IPS-20b (cell line): ENCODE results near the gene FZD1.
"Not testable (repeated sequence)": the region's sequence is repeated elsewhere in the genome, so short reads cannot be mapped to it uniquely, and the experiment has no call there.

Experiments
- H3K27ac ChIP-seq: one replicate; pipeline ENCODE4 v1.5.1; 2013; ENCODE audit warnings: low read length
- H3K27me3 ChIP-seq: 2 replicates; pipeline ENCODE4 v1.6.1; 2013; ENCODE audit warnings: mild to moderate bottlenecking, low read length, inconsistent platforms; ENCODE audit not compliant: insufficient read depth
- H3K36me3 ChIP-seq: 2 replicates; pipeline ENCODE4 v1.6.1; 2013; ENCODE audit warnings: low read depth, mild to moderate bottlenecking, inconsistent platforms, low read length, moderate library complexity; ENCODE audit not compliant: insufficient read depth
- H3K4me1 ChIP-seq: 2 replicates; pipeline ENCODE4 v1.6.1; 2013; ENCODE audit warnings: mild to moderate bottlenecking, control low read depth, inconsistent platforms, low read length, moderate library complexity; ENCODE audit not compliant: insufficient read depth
- H3K4me3 ChIP-seq: 2 replicates; pipeline ENCODE4 v1.5.1; 2013; ENCODE audit warnings: mild to moderate bottlenecking, low read length, inconsistent platforms
- H3K9ac ChIP-seq: 2 replicates; pipeline ENCODE4 v1.6.1; 2013; ENCODE audit warnings: low read depth, mild to moderate bottlenecking, inconsistent platforms, low read length, moderate library complexity
- H3K9me3 ChIP-seq: 2 replicates; pipeline ENCODE4 v1.6.1; 2013; ENCODE audit warnings: mild to moderate bottlenecking, low read depth, low read length, inconsistent platforms; ENCODE audit not compliant: insufficient read depth

The FZD1 gene

GRCh38 chr7:91306266-91306665 lies 42.0 kb downstream of the FZD1 start:
- H3K4me3 ChIP-seq, result no peak overlapping the region
- H3K27me3 ChIP-seq, result no peaks in the 10 kb centered on the region
- H3K4me1 ChIP-seq, result peaks cover 6% of the 10 kb centered on the region; the same call in 1 of the 2 replicates
- no peaks in the 10 kb centered on the region for H3K9me3 ChIP-seq
- H3K27ac ChIP-seq, result no peak overlapping the region
- no peak overlapping the region for H3K9ac ChIP-seq
- H3K36me3 ChIP-seq, result no peaks in the 10 kb centered on the region

GRCh38 chr7:91307467-91307866 lies 43.2 kb downstream of the FZD1 start:
- Histone ChIP-seq H3K9me3 (no peaks in the 10 kb centered on the region), H3K4me3 (no peak overlapping the region), H3K9ac (no peak overlapping the region), H3K36me3 (no peaks in the 10 kb centered on the region), H3K27me3 (no peaks in the 10 kb centered on the region), H3K27ac (no peak overlapping the region), H3K4me1 (peaks cover 6% of the 10 kb centered on the region; the same call in 1 of the 2 replicates)

- not testable (repeated sequence) for H3K4me3 ChIP-seq, H3K36me3 ChIP-seq, H3K27me3 ChIP-seq, H3K9ac ChIP-seq, H3K4me1 ChIP-seq, H3K27ac ChIP-seq, H3K9me3 ChIP-seq
Measured at GRCh38 chr7:91308191-91308590, 44.0 kb downstream of the FZD1 start.

- no peak overlapping the region for H3K9ac ChIP-seq
- no peaks in the 10 kb centered on the region for H3K27me3 ChIP-seq
- no peaks in the 10 kb centered on the region for H3K36me3 ChIP-seq
- no peaks in the 10 kb centered on the region for H3K9me3 ChIP-seq
- no peak overlapping the region for H3K4me3 ChIP-seq
- no peak overlapping the region for H3K27ac ChIP-seq
- H3K4me1 ChIP-seq, result no peaks in the 10 kb centered on the region
Measured at GRCh38 chr7:91310830-91311460, 46.7 kb downstream of the FZD1 start.

- no peaks in the 10 kb centered on the region for H3K36me3 ChIP-seq
- no peak overlapping the region for H3K9ac ChIP-seq
- H3K4me3 ChIP-seq, result no peak overlapping the region
- H3K27me3 ChIP-seq, result no peaks in the 10 kb centered on the region
- no peak overlapping the region for H3K27ac ChIP-seq
- H3K4me1 ChIP-seq, result no peaks in the 10 kb centered on the region
- H3K9me3 ChIP-seq, result no peaks in the 10 kb centered on the region
Measured at GRCh38 chr7:91311839-91312238, 47.6 kb downstream of the FZD1 start.

- no peak overlapping the region for H3K27ac ChIP-seq
- H3K27me3 ChIP-seq, result no peaks in the 10 kb centered on the region
Measured at GRCh38 chr7:91313113-91313512, 48.9 kb downstream of the FZD1 start.

GRCh38 chr7:91314591-91315323 lies 50.5 kb downstream of the FZD1 start:
- Histone ChIP-seq H3K27me3 (no peaks in the 10 kb centered on the region), H3K9me3 (no peaks in the 10 kb centered on the region), H3K9ac (no peak overlapping the region), H3K4me3 (no peak overlapping the region), H3K4me1 (no peaks in the 10 kb centered on the region), H3K36me3 (no peaks in the 10 kb centered on the region), H3K27ac (no peak overlapping the region)

More at GRCh38 chr7:91313113-91313512, 48.9 kb downstream of the FZD1 start:
- no peaks in the 10 kb centered on the region for H3K9me3 ChIP-seq
- no peaks in the 10 kb centered on the region for H3K4me1 ChIP-seq
- H3K4me3 ChIP-seq, result no peak overlapping the region
- no peak overlapping the region for H3K9ac ChIP-seq
- no peaks in the 10 kb centered on the region for H3K36me3 ChIP-seq

- no peak overlapping the region for H3K27ac ChIP-seq
- H3K9me3 ChIP-seq, result no peaks in the 10 kb centered on the region
- no peaks in the 10 kb centered on the region for H3K4me1 ChIP-seq
- no peaks in the 10 kb centered on the region for H3K36me3 ChIP-seq
- no peak overlapping the region for H3K9ac ChIP-seq
- H3K27me3 ChIP-seq, result no peaks in the 10 kb centered on the region
- H3K4me3 ChIP-seq, result no peak overlapping the region
Measured at GRCh38 chr7:91316426-91316825, 52.2 kb downstream of the FZD1 start.

GRCh38 chr7:91319351-91319750 lies 55.1 kb downstream of the FZD1 start:
- H3K4me1 ChIP-seq, result no peaks in the 10 kb centered on the region
- no peak overlapping the region for H3K4me3 ChIP-seq
- H3K9ac ChIP-seq, result no peak overlapping the region
- H3K27ac ChIP-seq, result no peak overlapping the region
- H3K36me3 ChIP-seq, result no peaks in the 10 kb centered on the region
- H3K9me3 ChIP-seq, result no peaks in the 10 kb centered on the region
- H3K27me3 ChIP-seq, result no peaks in the 10 kb centered on the region

- Histone ChIP-seq H3K9me3 (no peaks in the 10 kb centered on the region), H3K36me3 (no peaks in the 10 kb centered on the region), H3K27me3 (no peaks in the 10 kb centered on the region), H3K9ac (no peak overlapping the region), H3K4me1 (peaks cover 6% of the 10 kb centered on the region; the same call in 1 of the 2 replicates), H3K27ac (no peak overlapping the region), H3K4me3 (no peak overlapping the region)
Measured at GRCh38 chr7:91320366-91321078, 56.3 kb downstream of the FZD1 start.
